GM10266 (cell line): Measurements from ENCODE around the gene ZNF19.
"Not testable (repeated sequence)": the region's sequence is repeated elsewhere in the genome, so short reads cannot be mapped to it uniquely, and the experiment has no call there.

Source experiments
- DNase-seq: peaks from one replicate; pipeline ENCODE4 v3.0.0; 2012; ENCODE audit errors: extremely low spot score
- CTCF ChIP-seq: IDR thresholded peaks from 2 replicates; pipeline ENCODE4 v1.5.1; 2012; ENCODE audit warnings: mild to moderate bottlenecking, low read depth; ENCODE audit not compliant: control insufficient read depth, insufficient read depth; ENCODE audit errors: missing control alignments

ZNF19 gene

GRCh38 chr16:71524566-71525553, 35.7 kb upstream of the ZNF19 start:
- no peak for TF ChIP-seq CTCF
- no peak for DNase-seq

- DNase-seq: no peak
- no peak for TF ChIP-seq CTCF
Measured at GRCh38 chr16:71520550-71520949, 31.4 kb upstream of the ZNF19 start.

- no peak for TF ChIP-seq CTCF
- DNase-seq: no peak
Measured at GRCh38 chr16:71515026-71515425, 25.9 kb upstream of the ZNF19 start.

- no peak for TF ChIP-seq CTCF
- DNase-seq: no peak
Measured at GRCh38 chr16:71514476-71514875, 25.4 kb upstream of the ZNF19 start.

GRCh38 chr16:71513302-71513701, 24.2 kb upstream of the ZNF19 start:
- DNase-seq: no peak
- TF ChIP-seq CTCF: no peak

GRCh38 chr16:71507061-71507460, 17.9 kb upstream of the ZNF19 start:
- no peak for TF ChIP-seq CTCF
- DNase-seq: no peak

- no peak for DNase-seq
- TF ChIP-seq CTCF: no peak
Measured at GRCh38 chr16:71504901-71505300, 15.8 kb upstream of the ZNF19 start.

GRCh38 chr16:71504051-71504450, 14.9 kb upstream of the ZNF19 start:
- DNase-seq: not testable (repeated sequence)
